ENCODE measurements around the gene ACAP1. TPM values are rescaled to one million over a fixed set of nuclear protein-coding genes. Genes with fewer than 3 reads are reported as not detected.
"Not testable (repeated sequence)": the region's sequence is repeated elsewhere in the genome, so short reads cannot be mapped to it uniquely, and the experiment has no call there.

The ACAP1 gene
- total and polyA plus RNA-seq, 2 donors (not counting 1 experiment from before 2014, with no cell fraction given), result 0.06 to 2.1 TPM

DNA sequence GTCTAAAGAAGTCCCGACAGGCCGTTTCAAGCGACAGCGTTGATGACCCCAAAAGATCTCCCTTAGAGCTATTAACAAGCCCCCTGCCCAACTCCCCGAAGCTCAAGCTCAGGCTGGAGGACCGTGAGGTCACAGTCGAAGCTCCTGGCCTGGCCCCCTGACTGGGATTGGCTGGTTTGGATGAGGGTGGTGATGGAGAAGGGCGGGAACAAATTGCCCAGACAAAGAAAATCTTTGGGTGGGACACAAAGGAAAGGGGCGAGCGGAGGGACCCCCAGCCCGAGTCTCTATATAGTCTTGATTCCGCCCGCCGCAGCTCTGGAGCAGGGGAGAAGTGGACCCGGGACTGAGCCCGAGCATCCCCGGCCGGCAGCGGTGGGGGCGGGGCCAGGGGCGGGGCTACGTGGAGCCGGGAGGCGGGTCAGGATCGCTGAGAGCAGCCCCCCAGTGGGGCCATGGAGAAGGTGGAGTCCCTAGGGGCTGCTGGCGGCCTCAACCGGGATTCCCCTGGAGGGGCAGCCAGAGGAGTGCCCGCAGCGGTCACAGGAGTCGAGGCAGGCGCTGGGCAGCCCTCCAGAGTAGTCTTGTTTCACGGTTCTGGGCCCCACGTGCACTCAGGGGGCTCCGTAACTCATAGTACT lies 6.2 kb upstream of the ACAP1 start:
- Histone ChIP-seq H3K36me3 (ENCODE audit: control insufficient read depth, insufficient read depth, low read length) (peaks cover 3% of the 10 kb centered on the region), H3K27me3 (ENCODE audit: control insufficient read depth, insufficient read depth, low read length) (peaks cover 7% of the 10 kb centered on the region), H4K20me1 (ENCODE audit: control insufficient read depth, extremely low read depth, insufficient read depth, low read length) (no peaks in the 10 kb centered on the region), H3K4me2 (ENCODE audit: extremely low read depth, insufficient read depth, low read length) (peak overlapping the region; percentile 80), H3K27ac (ENCODE audit: insufficient read depth, low read length) (peak overlapping the region; percentile 72), H3K9ac (ENCODE audit: insufficient read depth, low read length) (peak overlapping the region; percentile 70), H3K4me3 (replicated peaks in 1 of 4; ENCODE audit: control extremely low read depth in 1 of 4, insufficient read depth in 1 of 4, low read depth in 3 of 4, low read length in 4 of 4) (peak overlapping the region; percentile 54 to 93 (median 83)), H3K79me2 (ENCODE audit: control insufficient read depth, insufficient read depth, low read length) (peaks cover 6% of the 10 kb centered on the region), H3K4me1 (ENCODE audit: control insufficient read depth, extremely low read depth, insufficient read depth, low read length) (no peaks in the 10 kb centered on the region), H3K9me3 (ENCODE audit: control insufficient read depth, insufficient read depth, low read depth, low read length) (no peaks in the 10 kb centered on the region), H2AFZ (ENCODE audit: low read length) (peak overlapping the region; percentile 97)
- DNase-seq (ENCODE audit: low read depth in 2 of 2), result peak; percentile 72 to 77
- no peak for TF ChIP-seq EZH2 (IDR thresholded peaks at IDR 0.05; ENCODE audit: low read length, missing control alignments)
- TF ChIP-seq CTCF (conservative IDR thresholded peaks at IDR 0.05 in 1 of 2, IDR thresholded peaks at IDR 0.05 in 1 of 2; ENCODE audit: low read depth in 1 of 2, low read length in 2 of 2), result no peak

GRCh38 chr17:7330638-7331015 lies 5.7 kb upstream of the ACAP1 start:
- TF ChIP-seq CTCF (conservative IDR thresholded peaks at IDR 0.05 in 1 of 2, IDR thresholded peaks at IDR 0.05 in 1 of 2; ENCODE audit: low read depth in 1 of 2, low read length in 2 of 2), result no peak
- no peak for TF ChIP-seq EZH2 (IDR thresholded peaks at IDR 0.05; ENCODE audit: low read length, missing control alignments)
- H3K27ac ChIP-seq (ENCODE audit: insufficient read depth, low read length), result no peak overlapping the region
- DNase-seq (ENCODE audit: low read depth in 2 of 2), result no peak
- H2AFZ ChIP-seq (ENCODE audit: low read length), result peak overlapping the region; percentile 72
- no peaks in the 10 kb centered on the region for H4K20me1 ChIP-seq (ENCODE audit: control insufficient read depth, extremely low read depth, insufficient read depth, low read length)
- H3K36me3 ChIP-seq (ENCODE audit: control insufficient read depth, insufficient read depth, low read length), result no peaks in the 10 kb centered on the region
- H3K4me2 ChIP-seq (ENCODE audit: extremely low read depth, insufficient read depth, low read length), result peak overlapping the region; percentile 75
- H3K9ac ChIP-seq (ENCODE audit: insufficient read depth, low read length), result peak overlapping the region; percentile 26
- peaks cover 7% of the 10 kb centered on the region for H3K27me3 ChIP-seq (ENCODE audit: control insufficient read depth, insufficient read depth, low read length)
- H3K9me3 ChIP-seq (ENCODE audit: control insufficient read depth, insufficient read depth, low read depth, low read length), result no peaks in the 10 kb centered on the region
- no peaks in the 10 kb centered on the region for H3K4me1 ChIP-seq (ENCODE audit: control insufficient read depth, extremely low read depth, insufficient read depth, low read length)
- H3K79me2 ChIP-seq (ENCODE audit: control insufficient read depth, insufficient read depth, low read length), result peaks cover 6% of the 10 kb centered on the region
- H3K4me3 ChIP-seq (replicated peaks in 1 of 4; ENCODE audit: control extremely low read depth in 1 of 4, insufficient read depth in 1 of 4, low read depth in 3 of 4, low read length in 4 of 4), result peak overlapping the region; percentile 47 to 88 (median 66)

DNA sequence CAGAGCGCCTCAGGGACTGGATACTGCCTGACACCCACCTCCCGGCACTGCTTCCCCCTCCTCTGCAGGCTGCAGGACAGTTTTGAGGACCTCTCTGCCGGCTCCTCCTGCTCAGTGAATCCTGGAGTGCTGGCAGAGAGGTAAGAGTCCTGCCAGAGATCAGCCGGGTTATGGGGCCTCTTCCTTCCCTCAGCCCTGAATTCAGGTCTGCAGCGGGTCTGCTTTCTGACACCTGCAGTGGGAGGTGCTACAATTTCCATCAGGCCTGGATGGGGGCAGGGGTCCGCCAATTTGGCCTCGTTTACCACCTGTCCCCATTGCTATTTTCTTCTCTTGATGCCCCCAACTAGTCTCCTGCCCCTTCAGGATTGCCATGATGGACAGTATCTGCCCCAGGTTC lies 4.2 kb upstream of the ACAP1 start:
- no peaks in the 10 kb centered on the region for H4K20me1 ChIP-seq (ENCODE audit: control insufficient read depth, extremely low read depth, insufficient read depth, low read length)
- peaks cover 6% of the 10 kb centered on the region for H3K79me2 ChIP-seq (ENCODE audit: control insufficient read depth, insufficient read depth, low read length)
- H3K36me3 ChIP-seq (ENCODE audit: control insufficient read depth, insufficient read depth, low read length), result no peaks in the 10 kb centered on the region
- no peaks in the 10 kb centered on the region for H3K4me1 ChIP-seq (ENCODE audit: control insufficient read depth, extremely low read depth, insufficient read depth, low read length)
- H3K9ac ChIP-seq (ENCODE audit: insufficient read depth, low read length), result no peak overlapping the region
- H2AFZ ChIP-seq (ENCODE audit: low read length), result no peak overlapping the region
- no peaks in the 10 kb centered on the region for H3K9me3 ChIP-seq (ENCODE audit: control insufficient read depth, insufficient read depth, low read depth, low read length)
- H3K4me2 ChIP-seq (ENCODE audit: extremely low read depth, insufficient read depth, low read length), result no peak overlapping the region
- peaks cover 7% of the 10 kb centered on the region for H3K27me3 ChIP-seq (ENCODE audit: control insufficient read depth, insufficient read depth, low read length)
- no peak overlapping the region for H3K27ac ChIP-seq (ENCODE audit: insufficient read depth, low read length)
- DNase-seq (ENCODE audit: low read depth in 2 of 2), result no peak
- no peak overlapping the region for H3K4me3 ChIP-seq (replicated peaks in 1 of 4; ENCODE audit: control extremely low read depth in 1 of 4, insufficient read depth in 1 of 4, low read depth in 3 of 4, low read length in 4 of 4)
- TF ChIP-seq CTCF (conservative IDR thresholded peaks at IDR 0.05 in 1 of 2, IDR thresholded peaks at IDR 0.05 in 1 of 2; ENCODE audit: low read depth in 1 of 2, low read length in 2 of 2) (no peak), EZH2 (IDR thresholded peaks at IDR 0.05; ENCODE audit: low read length, missing control alignments) (no peak)

GRCh38 chr17:7332600-7333069 lies 3.7 kb upstream of the ACAP1 start:
- not testable (repeated sequence) for H4K20me1 ChIP-seq (ENCODE audit: control insufficient read depth, extremely low read depth, insufficient read depth, low read length); H3K9me3 ChIP-seq (ENCODE audit: control insufficient read depth, insufficient read depth, low read depth, low read length); H3K4me3 ChIP-seq (replicated peaks in 1 of 4; ENCODE audit: control extremely low read depth in 1 of 4, insufficient read depth in 1 of 4, low read depth in 3 of 4, low read length in 4 of 4); H3K27me3 ChIP-seq (ENCODE audit: control insufficient read depth, insufficient read depth, low read length); H3K4me1 ChIP-seq (ENCODE audit: control insufficient read depth, extremely low read depth, insufficient read depth, low read length); H3K36me3 ChIP-seq (ENCODE audit: control insufficient read depth, insufficient read depth, low read length); DNase-seq (ENCODE audit: low read depth in 2 of 2); H2AFZ ChIP-seq (ENCODE audit: low read length); H3K79me2 ChIP-seq (ENCODE audit: control insufficient read depth, insufficient read depth, low read length); H3K27ac ChIP-seq (ENCODE audit: insufficient read depth, low read length); H3K9ac ChIP-seq (ENCODE audit: insufficient read depth, low read length); H3K4me2 ChIP-seq (ENCODE audit: extremely low read depth, insufficient read depth, low read length)
